Posterior cingulate gyrus (tissue), 11 donors: Measurements from ENCODE around the gene CEP63.

Source experiments
- DNase-seq, 10 donors: peaks; one replicate each; pipeline versions ENCODE4 v3.0.0 to v3.0.0-alpha.2; 2020 to 2021; ENCODE audit warnings: mixed read lengths in 3 of 10
- intact Hi-C: fragments of 100-400 bp; cut with DNase I; formaldehyde crosslinking; loops from one replicate; pipeline ENCODE4 v1.15.1; 2023

The CEP63 gene

DNA sequence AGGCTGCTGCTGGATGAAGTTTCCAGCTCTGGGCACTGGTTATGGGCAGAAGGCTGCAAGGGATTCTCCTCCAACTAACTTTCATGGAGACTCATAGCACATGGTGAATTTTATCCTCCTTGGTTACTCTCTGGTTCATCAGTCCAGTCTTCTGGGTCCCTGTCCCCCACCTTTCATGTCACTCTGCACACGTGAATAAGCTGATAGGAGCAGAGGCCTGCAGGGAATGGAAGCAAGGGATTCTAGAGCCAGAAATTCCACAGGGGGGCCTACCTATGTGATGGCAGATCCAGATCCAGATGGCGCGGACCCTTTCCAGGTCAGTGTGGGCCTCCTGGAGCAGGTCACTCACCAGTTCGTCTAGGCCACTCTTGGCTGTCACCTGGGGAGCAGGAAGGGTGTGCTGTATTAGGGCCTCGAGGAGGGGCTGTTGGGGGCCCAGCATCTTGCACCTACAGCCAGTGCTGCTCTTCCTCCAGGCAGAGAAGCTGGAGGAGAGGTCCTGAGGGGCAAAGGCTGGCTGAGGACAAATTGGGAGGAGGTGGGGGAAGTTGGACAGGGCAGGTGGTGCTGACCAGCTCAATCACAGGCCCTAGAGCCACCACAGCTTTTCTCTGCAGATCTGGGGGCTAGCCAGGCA is 134.7 kb downstream of the CEP63 start:
- peak in 3 of 10 donors; percentile 5 to 64 (median 35) for DNase-seq
- intact Hi-C loops = no loop called here

GRCh38 chr3:134621854-134622253 is 136.0 kb downstream of the CEP63 start:
- intact Hi-C loops = no loop called here

GRCh38 chr3:134622806-134623365 is 137.0 kb downstream of the CEP63 start:
- peak in 2 of 10 donors; percentile 8 to 63 for DNase-seq
- intact Hi-C loops = no loop called here

More at GRCh38 chr3:134621854-134622253, 136.0 kb downstream of the CEP63 start:
- DNase-seq = no peak

DNA sequence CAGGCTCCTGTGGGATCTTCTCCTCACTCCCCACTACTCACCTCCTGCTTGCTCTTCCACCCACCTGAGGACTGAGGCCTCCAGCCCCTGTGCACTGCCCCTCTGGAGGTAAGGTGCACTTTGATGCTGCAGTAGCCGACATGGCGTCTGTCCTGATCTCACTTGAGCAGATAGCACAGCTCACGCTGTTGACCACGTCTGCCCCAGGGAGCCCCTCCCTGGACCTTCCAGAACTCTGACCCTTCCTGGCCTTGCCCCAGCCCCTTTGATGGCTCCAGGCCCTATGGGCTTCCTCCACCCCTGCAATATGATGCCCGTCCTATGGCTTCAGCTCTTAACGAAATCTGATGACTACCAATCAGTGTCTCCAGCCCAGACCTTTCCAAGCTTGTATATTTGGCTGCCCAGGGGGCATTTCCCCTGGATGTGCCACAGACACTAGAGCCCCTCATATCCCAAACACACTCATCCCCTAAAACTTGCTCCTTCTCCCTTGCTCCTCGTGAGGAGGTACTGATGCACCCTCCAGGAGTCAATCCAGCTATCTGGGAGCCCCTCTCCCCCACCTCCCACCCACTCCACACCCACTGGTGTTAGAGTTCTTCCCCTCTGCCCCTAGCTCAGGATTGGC is 137.9 kb downstream of the CEP63 start:
- peak in 2 of 10 donors; percentile 8 to 45 for DNase-seq
- intact Hi-C loops = no loop called here
